SU-DHL-6 (cell line): ENCODE results near the gene TNNC1.

Source experiments
- CTCF ChIP-seq: fragments of 200-600 bp; sonication (generic); IDR thresholded peaks from one replicate; pipeline ENCODE4 v1.5.1; 2017; ENCODE audit warnings: antibody characterized with exemption, mild to moderate bottlenecking, low read length, moderate library complexity; ENCODE audit not compliant: insufficient read depth, poor library complexity, severe bottlenecking
- EZH2phosphoT487 ChIP-seq: fragments of 200-600 bp; sonication (generic), shearing (Covaris generic); conservative IDR thresholded peaks from 2 replicates; pipeline ENCODE4 v1.6.1; 2018; ENCODE audit warnings: mild to moderate bottlenecking, antibody characterized with exemption, low read length, moderate library complexity, mixed read lengths

GRCh38 chr3:52456169-52456799, 2.4 kb upstream of the TNNC1 start:
- TF ChIP-seq CTCF (no peak), EZH2phosphoT487 (no peak)
